GM12878 (cell line): ENCODE measurements around the gene PALMD. TPM values are rescaled to one million over a fixed set of nuclear protein-coding genes. Genes with fewer than 3 reads are reported as not detected.

Source experiments
- ATAC-seq: fragments of 200-7000 bp; cut with Tn5 transposase; 3 replicates; pipeline ENCODE4 v1.9.1; 2020; ENCODE audit warnings: mild to moderate bottlenecking, moderate library complexity
- BruUV-seq: library from RNA; stranded (reverse); fragments of 400-500 nt; replicated peaks from 2 replicates; lab custom pipeline; 2021; lab: Mats Ljungman, UMichigan
- CTCF ChIA-PET: fragments of 300-600 bp; sonication (Branson Sonifier 250); formaldehyde crosslinking; extraction: SDS; loops from one replicate; lab custom pipeline; 2021; ENCODE audit warnings: inconsistent platforms; lab: Yijun Ruan, JAX
- POLR2A ChIA-PET: fragments of 350-600 bp; formaldehyde crosslinking; extraction: SDS; loops from one replicate; lab custom pipeline; 2021; ENCODE audit warnings: inconsistent platforms; lab: Charles Lee
- RAD21 ChIA-PET: fragments of 300-600 bp; sonication (Branson Sonifier 250); formaldehyde crosslinking; loops from one replicate; lab custom pipeline; 2023; ENCODE audit warnings: antibody characterized with exemption; ENCODE audit not compliant: unreplicated experiment; lab: Charles Lee
- SMC1A ChIA-PET: fragments of 300-600 bp; sonication (Branson Sonifier 250); formaldehyde crosslinking; loops from one replicate; lab custom pipeline; 2023; ENCODE audit not compliant: unreplicated experiment, uncharacterized antibody; lab: Charles Lee
- DNase-seq: peaks from one replicate; pipeline ENCODE4 v3.0.0-alpha.2; 2011; ENCODE audit warnings: low read depth, low spot score
- FAIRE-seq: peaks from 3 replicates; lab custom pipeline; 2011; peaks lifted over from hg19 to GRCh38; lab: Jason Lieb, UNC
- H2AFZ ChIP-seq: 2 replicates; pipeline ENCODE4 v1.6.0; 2011; ENCODE audit warnings: low read depth, low read length, control low read depth; ENCODE audit not compliant: control insufficient read depth
- H3K27ac ChIP-seq: 2 replicates; pipeline ENCODE4 v1.5.1; 2011; ENCODE audit warnings: control low read depth; ENCODE audit not compliant: control insufficient read depth, insufficient read depth
- H3K27me3 ChIP-seq, 2 experiments: replicated peaks in 1 of 2; 2 replicates each; pipeline versions ENCODE4 v1.6.0 to v1.6.1; 2011; ENCODE audit warnings: low read length in 1 of 2; ENCODE audit not compliant: control insufficient read depth in 2 of 2, insufficient read depth in 2 of 2
- H3K36me3 ChIP-seq, 2 experiments: 2 replicates each; pipeline ENCODE4 v1.5.1; 2011; ENCODE audit warnings: low read length in 1 of 2; ENCODE audit not compliant: control insufficient read depth in 2 of 2, insufficient read depth in 2 of 2
- H3K4me1 ChIP-seq: 2 replicates; pipeline ENCODE4 v1.6.1; 2011; ENCODE audit warnings: mild to moderate bottlenecking, low read length, moderate library complexity, mixed read lengths; ENCODE audit not compliant: control insufficient read depth, insufficient read depth
- H3K4me2 ChIP-seq: 2 replicates; pipeline ENCODE4 v1.6.0; 2011; ENCODE audit warnings: control low read depth; ENCODE audit not compliant: control insufficient read depth, insufficient read depth
- H3K4me3 ChIP-seq: fragments of 200-600 bp; sonication (generic); 2 replicates; pipeline ENCODE4 v1.5.1; 2016
- H3K79me2 ChIP-seq: 2 replicates; pipeline ENCODE4 v1.6.0; 2011; ENCODE audit warnings: low read length; ENCODE audit not compliant: control insufficient read depth, insufficient read depth
- H3K9ac ChIP-seq: 2 replicates; pipeline ENCODE4 v1.8.0; 2011; ENCODE audit warnings: low read length, control low read depth, mixed read lengths; ENCODE audit not compliant: control insufficient read depth, insufficient read depth
- H3K9me3 ChIP-seq: replicated peaks from 3 replicates; pipeline ENCODE4 v1.5.1; 2011; ENCODE audit warnings: mild to moderate bottlenecking, low read length; ENCODE audit not compliant: control insufficient read depth, insufficient read depth
- H4K20me1 ChIP-seq: 2 replicates; pipeline ENCODE4 v1.6.0; 2011; ENCODE audit not compliant: control insufficient read depth, insufficient read depth
- ESRRA ChIP-seq: IDR thresholded peaks from 2 replicates; pipeline ENCODE4 v1.6.1; 2012; ENCODE audit warnings: mild to moderate bottlenecking, low read length, improper control_type of control experiment
- KAT2A ChIP-seq: conservative IDR thresholded peaks from 2 replicates; pipeline ENCODE4 v1.6.1; 2011; ENCODE audit warnings: low read depth, low read length; ENCODE audit not compliant: control insufficient read depth
- RELA ChIP-seq: fragments of 450-650 bp; IDR thresholded peaks from 2 replicates; pipeline ENCODE4 v1.8.0; 2014; ENCODE audit warnings: borderline replicate concordance; ENCODE audit not compliant: partially characterized antibody
- RUNX3 ChIP-seq: IDR thresholded peaks from 2 replicates; pipeline ENCODE4 v1.6.1; 2012; ENCODE audit warnings: low read length, inconsistent platforms
- SP1 ChIP-seq: IDR thresholded peaks from one replicate; pipeline ENCODE4 v1.6.1; 2011; ENCODE audit warnings: low read depth, low read length
- SREBF1 ChIP-seq: IDR thresholded peaks from 2 replicates; pipeline ENCODE4 v1.6.1; 2012; ENCODE audit warnings: mild to moderate bottlenecking, low read length
- WGBS: methylation state at CpG from one replicate; pipeline ENCODE4 v1.1.6; 2016; ENCODE audit warnings: low lambda C conversion rate; ENCODE audit not compliant: insufficient replicate concordance, insufficient coverage; ENCODE audit errors: missing lambda C conversion rate; 5-methylcytosine and 5-hydroxymethylcytosine counted together
- in situ Hi-C: fragments of 300-500 bp; cut with MboI; formaldehyde crosslinking; loops from 9 replicates; pipeline ENCODE4 v1.14.3; 2018; ENCODE audit warnings: mixed read lengths
- intact Hi-C: fragments of 100-400 bp; cut with micrococcal nuclease; formaldehyde crosslinking; loops from one replicate; pipeline ENCODE4 v1.14.2; 2022; ENCODE audit not compliant: unreplicated experiment
- polyA plus RNA-seq, 11 experiments: library from polyadenylated mRNA; depleted of rRNA in 4 of 11; unstranded in 6 of 11; stranded (reverse) in 5 of 11; fragments of >200 nt; fragmentation: Nextera tagmentation in 4 of 11; fragmentation: Illumina TruSeq in 1 of 11; extraction: Ambion mirVana in 4 of 11; extraction: Trizol in 1 of 11; gene quantifications; 1 replicate in 1 of 11; 2 replicates in 10 of 11; pipeline versions ENCODE4 v1.2.1 to v1.2.3, GENCODE V29; 2011 to 2016; ENCODE audit warnings: inconsistent platforms in 2 of 11, missing spikeins in 2 of 11, low read depth in 1 of 11
- total RNA-seq, 4 experiments: library from RNA; depleted of rRNA in 3 of 4; stranded (reverse); fragments of >200 nt in 3 of 4; fragmentation: Illumina TruSeq in 1 of 4; extraction: Trizol in 1 of 4; gene quantifications; 2 replicates each; pipeline versions ENCODE4 v1.2.1 to v1.2.3, GENCODE V29; 2013 to 2021
- TF ChIP-seq, protein P1 (sequence below): fragments of 450-650 bp; IDR thresholded peaks from 2 replicates; pipeline ENCODE4 v1.6.1; 2017; ENCODE audit warnings: mild to moderate bottlenecking
- TF ChIP-seq, protein P2 (sequence below): fragments of 450-650 bp; IDR thresholded peaks from 2 replicates; pipeline ENCODE4 v1.6.1; 2017; ENCODE audit warnings: low read depth, mild to moderate bottlenecking, moderate library complexity
- TF ChIP-seq, protein P3 (sequence below): fragments of 450-650 bp; IDR thresholded peaks from 2 replicates; pipeline ENCODE4 v1.6.1; 2018; ENCODE audit warnings: mild to moderate bottlenecking, low read depth, moderate library complexity; ENCODE audit not compliant: partially characterized antibody
- TF ChIP-seq, protein P4 (sequence below): IDR thresholded peaks from 2 replicates; pipeline ENCODE4 v1.6.1; 2011; ENCODE audit warnings: mild to moderate bottlenecking, low read depth, low read length, moderate library complexity; ENCODE audit not compliant: insufficient replicate concordance
- TF ChIP-seq, protein P5 (sequence below): fragments of 450-650 bp; IDR thresholded peaks from 2 replicates; pipeline ENCODE4 v1.6.1; 2016; ENCODE audit warnings: mild to moderate bottlenecking
- TF ChIP-seq, protein P6 (sequence below): fragments of 450-650 bp; IDR thresholded peaks from 2 replicates; pipeline ENCODE4 v1.6.1; 2017; ENCODE audit warnings: borderline replicate concordance

Gene PALMD
- total and polyA plus RNA-seq, 10 of the 15 experiments (the other 5 are each of a cell fraction or from before 2014, with no cell fraction given) = under 0.01 to 0.09 (median 0.04) TPM; not detected in 4

DNA sequence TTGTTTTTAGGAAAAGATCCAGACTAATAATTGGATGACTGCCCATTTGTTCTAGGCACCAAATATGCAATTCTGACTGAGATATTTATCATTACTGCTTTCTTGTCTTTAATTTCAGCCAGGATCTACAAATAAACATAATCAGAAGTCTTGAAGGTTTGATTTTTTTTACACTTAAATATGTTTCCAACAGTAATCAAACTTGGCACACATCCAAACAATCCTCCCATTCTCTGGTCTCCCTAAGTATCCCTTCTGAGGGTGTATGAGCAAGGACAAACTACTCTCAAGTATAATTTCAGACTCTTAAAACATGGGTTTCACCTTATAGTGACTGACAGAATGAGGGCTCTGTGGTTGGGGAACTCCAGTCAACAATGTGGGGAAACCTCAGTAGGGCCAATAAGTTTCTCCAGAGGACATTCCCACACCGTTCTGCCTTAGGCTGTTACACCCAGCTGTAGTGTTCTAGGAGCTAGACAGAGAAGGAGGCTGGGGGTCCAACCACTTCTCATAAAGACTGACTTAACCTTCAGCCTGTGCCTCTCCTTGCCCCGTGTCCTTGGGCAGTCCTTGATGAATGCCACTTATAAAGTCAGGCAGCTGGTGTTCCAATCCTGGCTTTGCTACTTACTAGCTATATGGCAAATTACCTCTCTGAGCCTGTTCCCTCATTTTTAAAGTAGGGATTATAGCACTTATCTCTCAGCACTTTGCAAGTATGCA lies 1.5 kb upstream of the PALMD start:
- H3K4me1 ChIP-seq = no peaks in the 10 kb centered on the region
- ChIA-PET SMC1A (interaction anchor here (1.2 to 1.7 kb wide), 3 partner anchors 9 to 34 kb away, joined by 3 to 4 read pairs (median 4); no protein-coding TSS in a partner anchor), RAD21 (no interaction called here), CTCF (interaction anchor here (0.6 to 2.2 kb wide), 3 partner anchors 9 to 464 kb away, joined by 3 to 8 read pairs (median 3); no protein-coding TSS in a partner anchor), POLR2A (interaction anchor here (0.5 to 0.6 kb wide), 2 partner anchors 119 to 1713 kb away, joined by 3 to 7 read pairs; no protein-coding TSS in a partner anchor)
- DNase-seq (peak; percentile 9), FAIRE-seq (no peak), ATAC-seq (peak; percentile 87)
- no peak overlapping the region for H3K4me2 ChIP-seq
- H2AFZ ChIP-seq = no peak overlapping the region
- no peaks in the 10 kb centered on the region for H4K20me1 ChIP-seq
- no peak overlapping the region for H3K4me3 ChIP-seq
- no peak overlapping the region for H3K9ac ChIP-seq
- H3K36me3 ChIP-seq = no peaks in the 10 kb centered on the region
- intact Hi-C loops = no loop called here
- WGBS = 0% methylated on average over 2 of the region's 2 CpGs
- 0 out of 4 replicates have a peak, but pooled peaks cover 0 to 3% of the 10 kb centered on the region in 2 experiments for H3K27me3 ChIP-seq
- BruUV-seq = no TSS peak
- in situ Hi-C loops = no loop called here
- H3K9me3 ChIP-seq = no peaks in the 10 kb centered on the region
- H3K79me2 ChIP-seq = no peaks in the 10 kb centered on the region
- H3K27ac ChIP-seq = no peak overlapping the region
- no peak for TF ChIP-seq ESRRA
- TF ChIP-seq, protein P1, sequence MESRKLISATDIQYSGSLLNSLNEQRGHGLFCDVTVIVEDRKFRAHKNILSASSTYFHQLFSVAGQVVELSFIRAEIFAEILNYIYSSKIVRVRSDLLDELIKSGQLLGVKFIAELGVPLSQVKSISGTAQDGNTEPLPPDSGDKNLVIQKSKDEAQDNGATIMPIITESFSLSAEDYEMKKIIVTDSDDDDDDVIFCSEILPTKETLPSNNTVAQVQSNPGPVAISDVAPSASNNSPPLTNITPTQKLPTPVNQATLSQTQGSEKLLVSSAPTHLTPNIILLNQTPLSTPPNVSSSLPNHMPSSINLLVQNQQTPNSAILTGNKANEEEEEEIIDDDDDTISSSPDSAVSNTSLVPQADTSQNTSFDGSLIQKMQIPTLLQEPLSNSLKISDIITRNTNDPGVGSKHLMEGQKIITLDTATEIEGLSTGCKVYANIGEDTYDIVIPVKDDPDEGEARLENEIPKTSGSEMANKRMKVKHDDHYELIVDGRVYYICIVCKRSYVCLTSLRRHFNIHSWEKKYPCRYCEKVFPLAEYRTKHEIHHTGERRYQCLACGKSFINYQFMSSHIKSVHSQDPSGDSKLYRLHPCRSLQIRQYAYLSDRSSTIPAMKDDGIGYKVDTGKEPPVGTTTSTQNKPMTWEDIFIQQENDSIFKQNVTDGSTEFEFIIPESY = no peak
- TF ChIP-seq, protein P2, sequence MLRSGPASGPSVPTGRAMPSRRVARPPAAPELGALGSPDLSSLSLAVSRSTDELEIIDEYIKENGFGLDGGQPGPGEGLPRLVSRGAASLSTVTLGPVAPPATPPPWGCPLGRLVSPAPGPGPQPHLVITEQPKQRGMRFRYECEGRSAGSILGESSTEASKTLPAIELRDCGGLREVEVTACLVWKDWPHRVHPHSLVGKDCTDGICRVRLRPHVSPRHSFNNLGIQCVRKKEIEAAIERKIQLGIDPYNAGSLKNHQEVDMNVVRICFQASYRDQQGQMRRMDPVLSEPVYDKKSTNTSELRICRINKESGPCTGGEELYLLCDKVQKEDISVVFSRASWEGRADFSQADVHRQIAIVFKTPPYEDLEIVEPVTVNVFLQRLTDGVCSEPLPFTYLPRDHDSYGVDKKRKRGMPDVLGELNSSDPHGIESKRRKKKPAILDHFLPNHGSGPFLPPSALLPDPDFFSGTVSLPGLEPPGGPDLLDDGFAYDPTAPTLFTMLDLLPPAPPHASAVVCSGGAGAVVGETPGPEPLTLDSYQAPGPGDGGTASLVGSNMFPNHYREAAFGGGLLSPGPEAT = peak; percentile 77; the same call in 1 of the 2 replicates
- TF ChIP-seq, protein P3, sequence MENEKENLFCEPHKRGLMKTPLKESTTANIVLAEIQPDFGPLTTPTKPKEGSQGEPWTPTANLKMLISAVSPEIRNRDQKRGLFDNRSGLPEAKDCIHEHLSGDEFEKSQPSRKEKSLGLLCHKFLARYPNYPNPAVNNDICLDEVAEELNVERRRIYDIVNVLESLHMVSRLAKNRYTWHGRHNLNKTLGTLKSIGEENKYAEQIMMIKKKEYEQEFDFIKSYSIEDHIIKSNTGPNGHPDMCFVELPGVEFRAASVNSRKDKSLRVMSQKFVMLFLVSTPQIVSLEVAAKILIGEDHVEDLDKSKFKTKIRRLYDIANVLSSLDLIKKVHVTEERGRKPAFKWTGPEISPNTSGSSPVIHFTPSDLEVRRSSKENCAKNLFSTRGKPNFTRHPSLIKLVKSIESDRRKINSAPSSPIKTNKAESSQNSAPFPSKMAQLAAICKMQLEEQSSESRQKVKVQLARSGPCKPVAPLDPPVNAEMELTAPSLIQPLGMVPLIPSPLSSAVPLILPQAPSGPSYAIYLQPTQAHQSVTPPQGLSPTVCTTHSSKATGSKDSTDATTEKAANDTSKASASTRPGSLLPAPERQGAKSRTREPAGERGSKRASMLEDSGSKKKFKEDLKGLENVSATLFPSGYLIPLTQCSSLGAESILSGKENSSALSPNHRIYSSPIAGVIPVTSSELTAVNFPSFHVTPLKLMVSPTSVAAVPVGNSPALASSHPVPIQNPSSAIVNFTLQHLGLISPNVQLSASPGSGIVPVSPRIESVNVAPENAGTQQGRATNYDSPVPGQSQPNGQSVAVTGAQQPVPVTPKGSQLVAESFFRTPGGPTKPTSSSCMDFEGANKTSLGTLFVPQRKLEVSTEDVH = no peak
- TF ChIP-seq RELA = no peak
- TF ChIP-seq, protein P4, sequence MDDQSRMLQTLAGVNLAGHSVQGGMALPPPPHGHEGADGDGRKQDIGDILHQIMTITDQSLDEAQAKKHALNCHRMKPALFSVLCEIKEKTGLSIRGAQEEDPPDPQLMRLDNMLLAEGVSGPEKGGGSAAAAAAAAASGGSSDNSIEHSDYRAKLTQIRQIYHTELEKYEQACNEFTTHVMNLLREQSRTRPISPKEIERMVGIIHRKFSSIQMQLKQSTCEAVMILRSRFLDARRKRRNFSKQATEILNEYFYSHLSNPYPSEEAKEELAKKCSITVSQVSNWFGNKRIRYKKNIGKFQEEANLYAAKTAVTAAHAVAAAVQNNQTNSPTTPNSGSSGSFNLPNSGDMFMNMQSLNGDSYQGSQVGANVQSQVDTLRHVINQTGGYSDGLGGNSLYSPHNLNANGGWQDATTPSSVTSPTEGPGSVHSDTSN = peak; percentile 15
- TF ChIP-seq SREBF1 = no peak
- TF ChIP-seq SP1 = no peak
- TF ChIP-seq, protein P5, sequence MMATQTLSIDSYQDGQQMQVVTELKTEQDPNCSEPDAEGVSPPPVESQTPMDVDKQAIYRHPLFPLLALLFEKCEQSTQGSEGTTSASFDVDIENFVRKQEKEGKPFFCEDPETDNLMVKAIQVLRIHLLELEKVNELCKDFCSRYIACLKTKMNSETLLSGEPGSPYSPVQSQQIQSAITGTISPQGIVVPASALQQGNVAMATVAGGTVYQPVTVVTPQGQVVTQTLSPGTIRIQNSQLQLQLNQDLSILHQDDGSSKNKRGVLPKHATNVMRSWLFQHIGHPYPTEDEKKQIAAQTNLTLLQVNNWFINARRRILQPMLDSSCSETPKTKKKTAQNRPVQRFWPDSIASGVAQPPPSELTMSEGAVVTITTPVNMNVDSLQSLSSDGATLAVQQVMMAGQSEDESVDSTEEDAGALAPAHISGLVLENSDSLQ = peak; percentile 77
- TF ChIP-seq, protein P6, sequence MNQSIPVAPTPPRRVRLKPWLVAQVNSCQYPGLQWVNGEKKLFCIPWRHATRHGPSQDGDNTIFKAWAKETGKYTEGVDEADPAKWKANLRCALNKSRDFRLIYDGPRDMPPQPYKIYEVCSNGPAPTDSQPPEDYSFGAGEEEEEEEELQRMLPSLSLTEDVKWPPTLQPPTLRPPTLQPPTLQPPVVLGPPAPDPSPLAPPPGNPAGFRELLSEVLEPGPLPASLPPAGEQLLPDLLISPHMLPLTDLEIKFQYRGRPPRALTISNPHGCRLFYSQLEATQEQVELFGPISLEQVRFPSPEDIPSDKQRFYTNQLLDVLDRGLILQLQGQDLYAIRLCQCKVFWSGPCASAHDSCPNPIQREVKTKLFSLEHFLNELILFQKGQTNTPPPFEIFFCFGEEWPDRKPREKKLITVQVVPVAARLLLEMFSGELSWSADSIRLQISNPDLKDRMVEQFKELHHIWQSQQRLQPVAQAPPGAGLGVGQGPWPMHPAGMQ = no peak
- no peak for TF ChIP-seq KAT2A
- peak; percentile 73 for TF ChIP-seq RUNX3
